SJSA1 (cell line): ENCODE data around the gene KMO. TPM values are rescaled to one million over a fixed set of nuclear protein-coding genes. Genes with fewer than 3 reads are reported as not detected.

ENCODE experiments used
- DNase-seq, 2 experiments: peaks; one replicate each; pipeline ENCODE4 v3.0.0-alpha.2; 2015 to 2020; ENCODE audit warnings: low spot score in 2 of 2, low read depth in 1 of 2
- H3K27ac ChIP-seq: fragments of 250-450 bp; sonication (Bioruptor Pico); 2 replicates; pipeline ENCODE4 v1.5.1; 2020; ENCODE audit warnings: mild to moderate bottlenecking, moderate library complexity
- H3K27me3 ChIP-seq: fragments of 250-450 bp; sonication (Bioruptor Pico); replicated peaks from 2 replicates; pipeline ENCODE4 v1.5.1; 2020; ENCODE audit warnings: mild to moderate bottlenecking, moderate library complexity
- H3K36me3 ChIP-seq: fragments of 250-450 bp; sonication (Bioruptor Pico); 2 replicates; pipeline ENCODE4 v1.5.1; 2020; ENCODE audit warnings: mild to moderate bottlenecking
- H3K4me1 ChIP-seq: fragments of 250-450 bp; sonication (Bioruptor Pico); replicated peaks from 2 replicates; pipeline ENCODE4 v1.6.1; 2021; ENCODE audit warnings: mild to moderate bottlenecking
- H3K4me3 ChIP-seq: fragments of 250-450 bp; sonication (Bioruptor Pico); 2 replicates; pipeline ENCODE4 v1.5.1; 2020; ENCODE audit warnings: mild to moderate bottlenecking
- H3K9me3 ChIP-seq: fragments of 250-450 bp; sonication (Bioruptor Pico); replicated peaks from 2 replicates; pipeline ENCODE4 v1.5.1; 2020; ENCODE audit warnings: mild to moderate bottlenecking
- total RNA-seq: library from RNA; depleted of rRNA; stranded (reverse); fragments of >200 nt; shearing (Covaris generic); gene quantifications from 2 replicates; pipeline ENCODE4 v1.2.3, GENCODE V29; 2014; rRNA removed

Gene KMO
- 0.08 TPM in 1 of 2 replicates, not detected in the other for total RNA-seq

- H3K27me3 ChIP-seq: peaks cover 9% of the 10 kb centered on the region
- no peak for DNase-seq
- H3K9me3 ChIP-seq: no peaks in the 10 kb centered on the region
- no peaks in the 10 kb centered on the region for H3K4me1 ChIP-seq
- peak within 1 kb of the TSS; percentile 38 for H3K4me3 ChIP-seq
- H3K27ac ChIP-seq: no peak within 1 kb of the TSS
- H3K36me3 ChIP-seq: no peaks in the 10 kb centered on the region
Observed at GRCh38 chr1:241532162-241532531, at the start of gene KMO. Gene KMO (plus strand): TSS chr1:241532378. CDS start chr1:241532445, 67 bp downstream.

GRCh38 chr1:241482761-241483250 is 49.4 kb upstream of the KMO start:
- Histone ChIP-seq H3K4me3 (no peak overlapping the region), H3K27ac (peak overlapping the region; percentile 80), H3K9me3 (no peaks in the 10 kb centered on the region), H3K36me3 (no peaks in the 10 kb centered on the region), H3K27me3 (no peaks in the 10 kb centered on the region), H3K4me1 (peaks cover 47% of the 10 kb centered on the region)
- DNase-seq: peak in 1 of 2 experiments; percentile 88

- Histone ChIP-seq H3K27me3 (no peaks in the 10 kb centered on the region), H3K9me3 (no peaks in the 10 kb centered on the region), H3K4me1 (peaks cover 47% of the 10 kb centered on the region), H3K4me3 (no peak overlapping the region), H3K36me3 (no peaks in the 10 kb centered on the region), H3K27ac (no peak overlapping the region)
- DNase-seq: no peak
Observed at GRCh38 chr1:241485145-241485544, 47.0 kb upstream of the KMO start.

GRCh38 chr1:241485554-241485992 is 46.6 kb upstream of the KMO start:
- Histone ChIP-seq H3K27me3 (no peaks in the 10 kb centered on the region), H3K27ac (no peak overlapping the region), H3K4me1 (peaks cover 47% of the 10 kb centered on the region), H3K36me3 (no peaks in the 10 kb centered on the region), H3K4me3 (no peak overlapping the region), H3K9me3 (no peaks in the 10 kb centered on the region)
- DNase-seq: peak in 1 of 2 experiments; percentile 39

GRCh38 chr1:241488739-241489138 is 43.4 kb upstream of the KMO start:
- Histone ChIP-seq H3K4me1 (peaks cover 22% of the 10 kb centered on the region), H3K9me3 (no peaks in the 10 kb centered on the region), H3K4me3 (no peak overlapping the region), H3K27me3 (no peaks in the 10 kb centered on the region), H3K27ac (no peak overlapping the region), H3K36me3 (peaks cover 3% of the 10 kb centered on the region)
- no peak for DNase-seq

- H3K27ac ChIP-seq: no peak overlapping the region
- H3K4me3 ChIP-seq: no peak overlapping the region
- no peaks in the 10 kb centered on the region for H3K9me3 ChIP-seq
- no peaks in the 10 kb centered on the region for H3K27me3 ChIP-seq
- peaks cover 50% of the 10 kb centered on the region for H3K36me3 ChIP-seq
- no peaks in the 10 kb centered on the region for H3K4me1 ChIP-seq
- no peak for DNase-seq
Observed at GRCh38 chr1:241495741-241496140, 36.4 kb upstream of the KMO start.

GRCh38 chr1:241499910-241500309 is 32.3 kb upstream of the KMO start:
- Histone ChIP-seq H3K9me3 (no peaks in the 10 kb centered on the region), H3K4me1 (no peaks in the 10 kb centered on the region), H3K4me3 (no peak overlapping the region), H3K27me3 (no peaks in the 10 kb centered on the region), H3K27ac (no peak overlapping the region), H3K36me3 (peaks cover 69% of the 10 kb centered on the region)
- peak in 1 of 2 experiments; percentile 21 for DNase-seq

- H3K4me3 ChIP-seq: no peak overlapping the region
- no peaks in the 10 kb centered on the region for H3K27me3 ChIP-seq
- peaks cover 70% of the 10 kb centered on the region for H3K36me3 ChIP-seq
- H3K4me1 ChIP-seq: no peaks in the 10 kb centered on the region
- H3K9me3 ChIP-seq: no peaks in the 10 kb centered on the region
- H3K27ac ChIP-seq: no peak overlapping the region
- DNase-seq: no peak
Observed at GRCh38 chr1:241503444-241503843, 28.7 kb upstream of the KMO start.

- H3K27ac ChIP-seq: no peak overlapping the region
Observed at GRCh38 chr1:241507189-241507863, 24.9 kb upstream of the KMO start.

GRCh38 chr1:241513378-241513777 is 18.8 kb upstream of the KMO start:
- Histone ChIP-seq H3K9me3 (no peaks in the 10 kb centered on the region), H3K27me3 (no peaks in the 10 kb centered on the region; the same call in 1 of the 2 replicates), H3K4me1 (no peaks in the 10 kb centered on the region), H3K4me3 (no peak overlapping the region), H3K27ac (no peak overlapping the region), H3K36me3 (peaks cover 58% of the 10 kb centered on the region)
- DNase-seq: no peak

More at GRCh38 chr1:241507189-241507863, 24.9 kb upstream of the KMO start:
- Histone ChIP-seq H3K9me3 (no peaks in the 10 kb centered on the region), H3K27me3 (no peaks in the 10 kb centered on the region), H3K36me3 (peaks cover 86% of the 10 kb centered on the region), H3K4me1 (no peaks in the 10 kb centered on the region), H3K4me3 (no peak overlapping the region)
- DNase-seq: no peak

- H3K36me3 ChIP-seq: peaks cover 18% of the 10 kb centered on the region
- DNase-seq: peak in 1 of 2 experiments; percentile 40
- no peaks in the 10 kb centered on the region for H3K4me1 ChIP-seq
Observed at GRCh38 chr1:241518476-241519307, 13.5 kb upstream of the KMO start.

GRCh38 chr1:241519308-241520079 is 12.7 kb upstream of the KMO start, which contains the start of gene FH:
Gene FH (minus strand): TSS chr1:241519755. CDS start chr1:241519722, 33 bp downstream.
- no peaks in the 10 kb centered on the region for H3K9me3 ChIP-seq
- DNase-seq: peak; percentile 92 to 96
- peaks cover 13% of the 10 kb centered on the region for H3K36me3 ChIP-seq
- peak within 1 kb of the TSS; percentile 27 for H3K27ac ChIP-seq
- H3K4me1 ChIP-seq: no peaks in the 10 kb centered on the region
- H3K27me3 ChIP-seq: peaks cover 5% of the 10 kb centered on the region
- H3K4me3 ChIP-seq: peak within 1 kb of the TSS; percentile 70

More at GRCh38 chr1:241518476-241519307, 13.5 kb upstream of the KMO start:
- H3K9me3 ChIP-seq: no peaks in the 10 kb centered on the region
- peak overlapping the region; percentile 70 for H3K4me3 ChIP-seq
- peak overlapping the region; percentile 27 for H3K27ac ChIP-seq
- peaks cover 5% of the 10 kb centered on the region for H3K27me3 ChIP-seq

GRCh38 chr1:241520080-241520465 is 12.1 kb upstream of the KMO start:
- DNase-seq: no peak
- Histone ChIP-seq H3K4me1 (no peaks in the 10 kb centered on the region), H3K9me3 (no peaks in the 10 kb centered on the region), H3K4me3 (peak overlapping the region; percentile 70), H3K27ac (no peak overlapping the region), H3K36me3 (peaks cover 9% of the 10 kb centered on the region), H3K27me3 (peaks cover 6% of the 10 kb centered on the region)
